Smooth muscle cell (in vitro differentiated cells): ENCODE data around the gene SEMA5A. TPM values are rescaled to one million over a fixed set of nuclear protein-coding genes. Genes with fewer than 3 reads are reported as not detected.

Source experiments
- DNase-seq: peaks from one replicate; lab custom pipeline; 2025; ENCODE audit not compliant: unreplicated experiment; lab: John Stamatoyannopoulos, UW
- H2AFZ ChIP-seq: fragments of 200-600 bp; sonication (generic); 2 replicates; pipeline ENCODE4 v1.6.0; 2016; ENCODE audit warnings: antibody characterized with exemption, low read depth, mild to moderate bottlenecking
- H3F3A ChIP-seq: fragments of 200-600 bp; sonication (generic); 2 replicates; pipeline ENCODE4 v1.6.0; 2017; ENCODE audit warnings: antibody characterized with exemption, low read depth
- H3K27ac ChIP-seq: fragments of 200-600 bp; sonication (generic); 2 replicates; pipeline ENCODE4 v1.5.1; 2016; ENCODE audit warnings: low read depth, mild to moderate bottlenecking
- H3K27me3 ChIP-seq: fragments of 200-600 bp; sonication (generic); 2 replicates; pipeline ENCODE4 v1.6.1; 2016; ENCODE audit warnings: low read depth, mild to moderate bottlenecking
- H3K36me3 ChIP-seq: fragments of 200-600 bp; sonication (generic); 2 replicates; pipeline ENCODE4 v1.5.1; 2016; ENCODE audit warnings: low read depth
- H3K4me1 ChIP-seq: fragments of 200-600 bp; sonication (generic); 2 replicates; pipeline ENCODE4 v1.5.1; 2016; ENCODE audit warnings: low read depth
- H3K4me2 ChIP-seq: fragments of 200-600 bp; sonication (generic); 2 replicates; pipeline ENCODE4 v1.6.0; 2016; ENCODE audit warnings: mild to moderate bottlenecking
- H3K4me3 ChIP-seq: fragments of 200-600 bp; sonication (generic); 2 replicates; pipeline ENCODE4 v1.5.1; 2016; ENCODE audit warnings: mild to moderate bottlenecking
- H3K79me2 ChIP-seq: fragments of 200-600 bp; sonication (generic); 2 replicates; pipeline ENCODE4 v1.6.0; 2016; ENCODE audit warnings: low read depth, mild to moderate bottlenecking
- H3K9ac ChIP-seq: fragments of 200-600 bp; sonication (generic); 2 replicates; pipeline ENCODE4 v1.6.0; 2016; ENCODE audit warnings: low read depth
- H3K9me3 ChIP-seq: fragments of 200-600 bp; sonication (generic); replicated peaks from 2 replicates; pipeline ENCODE4 v1.5.1; 2016; ENCODE audit warnings: low read depth
- H4K20me1 ChIP-seq: fragments of 200-600 bp; sonication (generic); 2 replicates; pipeline ENCODE4 v1.6.0; 2016; ENCODE audit warnings: low read depth
- WGBS: methylation state at CpG from one replicate; pipeline ENCODE4 v1.1.7; 2016; ENCODE audit warnings: low lambda C conversion rate; 5-methylcytosine and 5-hydroxymethylcytosine counted together
- polyA plus RNA-seq: library from polyadenylated mRNA; unstranded; fragments of >200 nt; fragmentation: Nextera tagmentation; extraction: Ambion mirVana; gene quantifications from 2 replicates; pipeline ENCODE4 v1.2.1, GENCODE V29; 2016
- total RNA-seq: library from RNA; depleted of rRNA; stranded (reverse); fragments of >200 nt; gene quantifications from 2 replicates; pipeline ENCODE4 v1.2.3, GENCODE V29; 2014
- TF ChIP-seq, protein P1 (sequence below): fragments of 200-600 bp; sonication (generic); IDR thresholded peaks from 2 replicates; pipeline ENCODE4 v1.5.1; 2017; ENCODE audit warnings: borderline replicate concordance, mild to moderate bottlenecking, antibody characterized with exemption; ENCODE audit not compliant: insufficient read depth, poor library complexity, severe bottlenecking

SEMA5A gene
- total and polyA plus RNA-seq, 2 experiments from 2014 or later = 21.6 to 65.1 TPM

DNA sequence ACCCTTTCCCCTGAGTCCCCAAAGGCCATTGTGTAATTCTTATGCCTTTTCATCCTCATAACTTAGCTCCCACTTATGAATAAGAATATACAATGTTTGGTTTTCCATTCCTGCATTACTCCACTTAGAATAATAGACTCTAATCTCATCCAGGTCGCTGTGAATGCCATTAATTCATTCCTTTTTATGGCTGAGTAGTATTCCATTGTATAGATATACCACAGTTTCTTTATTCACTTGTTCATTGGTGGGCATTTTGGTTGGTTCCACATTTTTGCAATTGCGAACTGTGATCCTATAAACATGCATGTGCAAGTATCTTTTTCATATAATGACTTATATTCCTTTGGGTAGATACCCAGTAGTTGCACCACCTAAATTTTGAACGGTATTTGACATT is 101.5 kb downstream of the SEMA5A start:
- no peaks in the 10 kb centered on the region for H4K20me1 ChIP-seq
- peaks cover 4% of the 10 kb centered on the region for H3K36me3 ChIP-seq
- DNase-seq = no peak
- H3F3A ChIP-seq = peaks cover 9% of the 10 kb centered on the region
- no peak overlapping the region for H3K4me3 ChIP-seq
- TF ChIP-seq, protein P1, sequence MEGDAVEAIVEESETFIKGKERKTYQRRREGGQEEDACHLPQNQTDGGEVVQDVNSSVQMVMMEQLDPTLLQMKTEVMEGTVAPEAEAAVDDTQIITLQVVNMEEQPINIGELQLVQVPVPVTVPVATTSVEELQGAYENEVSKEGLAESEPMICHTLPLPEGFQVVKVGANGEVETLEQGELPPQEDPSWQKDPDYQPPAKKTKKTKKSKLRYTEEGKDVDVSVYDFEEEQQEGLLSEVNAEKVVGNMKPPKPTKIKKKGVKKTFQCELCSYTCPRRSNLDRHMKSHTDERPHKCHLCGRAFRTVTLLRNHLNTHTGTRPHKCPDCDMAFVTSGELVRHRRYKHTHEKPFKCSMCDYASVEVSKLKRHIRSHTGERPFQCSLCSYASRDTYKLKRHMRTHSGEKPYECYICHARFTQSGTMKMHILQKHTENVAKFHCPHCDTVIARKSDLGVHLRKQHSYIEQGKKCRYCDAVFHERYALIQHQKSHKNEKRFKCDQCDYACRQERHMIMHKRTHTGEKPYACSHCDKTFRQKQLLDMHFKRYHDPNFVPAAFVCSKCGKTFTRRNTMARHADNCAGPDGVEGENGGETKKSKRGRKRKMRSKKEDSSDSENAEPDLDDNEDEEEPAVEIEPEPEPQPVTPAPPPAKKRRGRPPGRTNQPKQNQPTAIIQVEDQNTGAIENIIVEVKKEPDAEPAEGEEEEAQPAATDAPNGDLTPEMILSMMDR = no peak
- H3K4me1 ChIP-seq = peaks cover 13% of the 10 kb centered on the region
- H3K27me3 ChIP-seq = no peaks in the 10 kb centered on the region
- H3K9ac ChIP-seq = no peak overlapping the region
- H3K4me2 ChIP-seq = no peak overlapping the region
- 92% methylated on average over 3 of the region's 3 CpGs for WGBS
- H3K27ac ChIP-seq = no peak overlapping the region
- no peak overlapping the region for H2AFZ ChIP-seq
- H3K9me3 ChIP-seq = no peaks in the 10 kb centered on the region
- H3K79me2 ChIP-seq = peaks cover 28% of the 10 kb centered on the region

GRCh38 chr5:9441610-9442009 is 104.3 kb downstream of the SEMA5A start:
- H3K9me3 ChIP-seq = no peaks in the 10 kb centered on the region
- no peaks in the 10 kb centered on the region for H3K27me3 ChIP-seq
- no peaks in the 10 kb centered on the region for H4K20me1 ChIP-seq
- peaks cover 13% of the 10 kb centered on the region for H3F3A ChIP-seq
- H3K79me2 ChIP-seq = peaks cover 23% of the 10 kb centered on the region
- H3K4me1 ChIP-seq = peaks cover 6% of the 10 kb centered on the region
- H3K4me2 ChIP-seq = no peak overlapping the region
- H3K9ac ChIP-seq = no peak overlapping the region
- H3K4me3 ChIP-seq = no peak overlapping the region
- DNase-seq = no peak
- no peak overlapping the region for H3K27ac ChIP-seq
- H2AFZ ChIP-seq = no peak overlapping the region
- WGBS = 97% methylated on average over 2 of the region's 2 CpGs
- TF ChIP-seq, protein P1 = no peak
- no peaks in the 10 kb centered on the region for H3K36me3 ChIP-seq

- H2AFZ ChIP-seq = no peak overlapping the region
- no peaks in the 10 kb centered on the region for H3K4me1 ChIP-seq
- no peak for DNase-seq
- peaks cover 13% of the 10 kb centered on the region for H3F3A ChIP-seq
- 53% methylated on average over 2 of the region's 2 CpGs for WGBS
- no peaks in the 10 kb centered on the region for H4K20me1 ChIP-seq
- H3K79me2 ChIP-seq = peaks cover 23% of the 10 kb centered on the region
- H3K36me3 ChIP-seq = no peaks in the 10 kb centered on the region
- no peak overlapping the region for H3K4me3 ChIP-seq
- H3K9ac ChIP-seq = no peak overlapping the region
- H3K9me3 ChIP-seq = no peaks in the 10 kb centered on the region
- H3K27ac ChIP-seq = peak overlapping the region; percentile 84
- TF ChIP-seq, protein P1 = no peak
- no peaks in the 10 kb centered on the region for H3K27me3 ChIP-seq
- peak overlapping the region; percentile 20 for H3K4me2 ChIP-seq
Observed at GRCh38 chr5:9440517-9440916, 105.4 kb downstream of the SEMA5A start.

DNA sequence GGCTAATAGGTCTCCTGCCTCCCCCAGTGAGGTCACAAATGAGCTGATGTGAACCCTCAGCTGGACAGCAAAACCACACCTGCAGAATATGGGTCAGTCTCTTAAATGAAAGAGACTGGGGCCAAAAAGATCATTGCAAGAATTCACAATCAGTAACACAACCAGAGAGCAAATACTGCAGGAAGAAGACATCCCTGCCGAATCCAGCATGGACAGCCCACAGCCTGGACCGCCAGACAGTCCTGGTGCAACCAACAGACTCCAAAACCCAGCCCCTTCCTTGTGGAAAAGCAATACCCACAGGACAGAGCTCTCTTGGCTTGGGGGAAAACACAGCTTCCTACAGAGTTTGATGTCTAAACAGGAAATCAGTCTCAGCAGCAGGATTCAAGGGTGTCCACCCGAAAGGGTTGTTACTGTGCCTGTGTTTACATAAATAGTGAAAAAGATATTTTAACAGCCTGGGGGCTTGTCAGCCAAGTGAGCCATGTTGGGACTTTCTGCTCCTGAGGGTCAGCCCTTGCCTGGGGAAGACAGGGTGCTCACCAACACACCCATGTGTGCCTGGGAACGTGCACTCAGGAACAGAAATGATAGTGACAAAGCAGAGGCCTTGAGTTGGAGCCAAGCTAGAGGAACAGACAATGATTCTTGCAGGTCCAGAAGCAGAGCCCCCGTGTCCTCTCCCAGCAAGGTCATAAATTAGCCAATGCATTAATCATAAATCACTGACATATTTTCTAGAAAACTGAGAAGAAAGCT is 106.2 kb downstream of the SEMA5A start:
- Histone ChIP-seq H3K4me3 (no peak overlapping the region), H3K9ac (no peak overlapping the region), H3K79me2 (peaks cover 23% of the 10 kb centered on the region), H3K27ac (peak overlapping the region; percentile 84), H3K9me3 (no peaks in the 10 kb centered on the region), H3K36me3 (no peaks in the 10 kb centered on the region), H4K20me1 (no peaks in the 10 kb centered on the region), H3K4me2 (peak overlapping the region; percentile 20), H3F3A (peaks cover 13% of the 10 kb centered on the region), H2AFZ (no peak overlapping the region), H3K27me3 (no peaks in the 10 kb centered on the region), H3K4me1 (no peaks in the 10 kb centered on the region)
- WGBS = 53% methylated on average over 5 of the region's 5 CpGs
- TF ChIP-seq, protein P1 = no peak
- DNase-seq = no peak
